ENCODE measurements around the gene DNAJC1. TPM values are rescaled to one million over a fixed set of nuclear protein-coding genes. Genes with fewer than 3 reads are reported as not detected.

DNAJC1 gene
- total RNA-seq, 1 donor from 2014 or later = 26.1 TPM

DNA sequence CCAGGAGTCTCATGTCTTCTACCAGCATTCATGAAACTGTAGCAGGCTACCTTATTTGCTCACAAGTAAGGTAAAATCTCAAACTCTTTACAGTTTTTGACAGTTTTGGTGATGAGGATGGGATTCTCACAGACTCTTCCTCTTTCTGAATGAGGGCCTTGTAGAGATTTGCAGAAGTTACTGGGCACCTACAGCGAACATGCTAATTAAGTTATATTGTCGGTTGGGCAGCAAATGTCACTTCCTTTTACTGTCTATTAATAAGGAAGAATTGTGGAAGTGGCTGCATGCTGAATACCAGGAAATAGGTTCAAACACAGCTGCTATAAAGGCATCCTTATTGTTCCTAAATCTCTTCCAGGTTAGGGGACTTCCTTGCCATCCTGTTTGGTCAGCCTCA is 189.6 kb downstream of the DNAJC1 start:
- Histone ChIP-seq H3K4me3 (no peak overlapping the region), H3K27me3 (no peaks in the 10 kb centered on the region), H3K9me3 (no peaks in the 10 kb centered on the region), H3K4me1 (no peaks in the 10 kb centered on the region), H3K27ac (no peak overlapping the region), H3K36me3 (peaks cover 0 to 13% of the 10 kb centered on the region in 2 donors)
- intact Hi-C loops (cut with DNase I) = no loop called here
- TF ChIP-seq, protein P1, sequence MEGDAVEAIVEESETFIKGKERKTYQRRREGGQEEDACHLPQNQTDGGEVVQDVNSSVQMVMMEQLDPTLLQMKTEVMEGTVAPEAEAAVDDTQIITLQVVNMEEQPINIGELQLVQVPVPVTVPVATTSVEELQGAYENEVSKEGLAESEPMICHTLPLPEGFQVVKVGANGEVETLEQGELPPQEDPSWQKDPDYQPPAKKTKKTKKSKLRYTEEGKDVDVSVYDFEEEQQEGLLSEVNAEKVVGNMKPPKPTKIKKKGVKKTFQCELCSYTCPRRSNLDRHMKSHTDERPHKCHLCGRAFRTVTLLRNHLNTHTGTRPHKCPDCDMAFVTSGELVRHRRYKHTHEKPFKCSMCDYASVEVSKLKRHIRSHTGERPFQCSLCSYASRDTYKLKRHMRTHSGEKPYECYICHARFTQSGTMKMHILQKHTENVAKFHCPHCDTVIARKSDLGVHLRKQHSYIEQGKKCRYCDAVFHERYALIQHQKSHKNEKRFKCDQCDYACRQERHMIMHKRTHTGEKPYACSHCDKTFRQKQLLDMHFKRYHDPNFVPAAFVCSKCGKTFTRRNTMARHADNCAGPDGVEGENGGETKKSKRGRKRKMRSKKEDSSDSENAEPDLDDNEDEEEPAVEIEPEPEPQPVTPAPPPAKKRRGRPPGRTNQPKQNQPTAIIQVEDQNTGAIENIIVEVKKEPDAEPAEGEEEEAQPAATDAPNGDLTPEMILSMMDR (IDR thresholded peaks at IDR 0.05) = no peak
- no peak for DNase-seq (ENCODE audit: low spot score in 2 of 2)

- intact Hi-C loops (cut with DNase I) = no loop called here
- H3K27me3 ChIP-seq = no peaks in the 10 kb centered on the region
- no peak for DNase-seq (ENCODE audit: low spot score in 2 of 2)
- peaks cover 0 to 13% of the 10 kb centered on the region in 2 donors for H3K36me3 ChIP-seq
- TF ChIP-seq, protein P1 (IDR thresholded peaks at IDR 0.05) = no peak
- no peak overlapping the region for H3K27ac ChIP-seq
- H3K4me3 ChIP-seq = no peak overlapping the region
- no peaks in the 10 kb centered on the region for H3K9me3 ChIP-seq
- peaks cover 0 to 4% of the 10 kb centered on the region in 2 donors for H3K4me1 ChIP-seq
These were observed 192.3 kb downstream of the DNAJC1 start for GRCh38 chr10:21811245-21811585.

GRCh38 chr10:21810582-21811244 is 192.8 kb downstream of the DNAJC1 start:
- H3K27ac ChIP-seq = no peak overlapping the region
- DNase-seq (ENCODE audit: low spot score in 2 of 2) = no peak
- H3K9me3 ChIP-seq = no peaks in the 10 kb centered on the region
- peaks cover 0 to 13% of the 10 kb centered on the region in 2 donors for H3K36me3 ChIP-seq
- H3K27me3 ChIP-seq = no peaks in the 10 kb centered on the region
- intact Hi-C loops (cut with DNase I) = no loop called here
- TF ChIP-seq, protein P1 (IDR thresholded peaks at IDR 0.05) = no peak
- peaks cover 0 to 4% of the 10 kb centered on the region in 2 donors for H3K4me1 ChIP-seq
- H3K4me3 ChIP-seq = no peak overlapping the region

DNA sequence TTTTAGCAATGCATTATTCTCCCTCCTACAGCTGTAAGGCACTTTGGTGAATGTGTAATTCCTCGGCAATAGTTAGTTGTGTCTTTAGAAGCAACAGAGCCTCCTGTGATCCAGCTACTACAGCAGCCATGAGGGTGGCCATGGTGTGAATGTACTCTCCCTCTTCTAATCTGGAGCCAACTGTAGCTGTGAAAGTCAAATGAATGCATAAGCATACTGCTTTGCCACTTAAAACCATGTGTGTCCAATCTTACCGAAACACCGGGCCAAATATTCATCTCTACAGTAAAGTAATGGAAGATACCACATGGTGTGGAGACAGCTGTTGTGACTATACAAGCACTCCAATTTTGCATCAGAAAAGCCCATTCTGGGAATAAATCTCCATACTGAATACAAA is 195.0 kb downstream of the DNAJC1 start:
- Histone ChIP-seq H3K9me3 (no peaks in the 10 kb centered on the region), H3K4me3 (no peak overlapping the region), H3K27ac (no peak overlapping the region), H3K36me3 (no peaks in the 10 kb centered on the region), H3K4me1 (peaks cover 0 to 4% of the 10 kb centered on the region in 2 donors), H3K27me3 (no peaks in the 10 kb centered on the region)
- TF ChIP-seq, protein P1 (IDR thresholded peaks at IDR 0.05) = no peak
- intact Hi-C loops (cut with DNase I) = no loop called here
- DNase-seq (ENCODE audit: low spot score in 2 of 2) = no peak

GRCh38 chr10:21807180-21807579 is 196.3 kb downstream of the DNAJC1 start:
- Histone ChIP-seq H3K9me3 (no peaks in the 10 kb centered on the region), H3K36me3 (no peaks in the 10 kb centered on the region), H3K27ac (no peak overlapping the region), H3K4me1 (peaks cover 0 to 4% of the 10 kb centered on the region in 2 donors), H3K4me3 (no peak overlapping the region), H3K27me3 (no peaks in the 10 kb centered on the region)
- intact Hi-C loops (cut with DNase I) = no loop called here
- no peak for DNase-seq (ENCODE audit: low spot score in 2 of 2)
- TF ChIP-seq, protein P1 (IDR thresholded peaks at IDR 0.05) = no peak

- H3K4me1 ChIP-seq = peaks cover 0 to 4% of the 10 kb centered on the region in 2 donors
- no peak for DNase-seq (ENCODE audit: low spot score in 2 of 2)
- H3K9me3 ChIP-seq = no peaks in the 10 kb centered on the region
- TF ChIP-seq, protein P1 (IDR thresholded peaks at IDR 0.05) = no peak
- intact Hi-C loops (cut with DNase I) = no loop called here
- H3K4me3 ChIP-seq = no peak overlapping the region
- no peak overlapping the region for H3K27ac ChIP-seq
- H3K27me3 ChIP-seq = no peaks in the 10 kb centered on the region
- peaks cover 2 to 7% of the 10 kb centered on the region in 2 donors for H3K36me3 ChIP-seq
These were observed 200.2 kb downstream of the DNAJC1 start for GRCh38 chr10:21803374-21803773.
